Chondrocyte (in vitro differentiated cells): ENCODE measurements around the gene IRX5. TPM values are rescaled to one million over a fixed set of nuclear protein-coding genes. Genes with fewer than 3 reads are reported as not detected.

Experiments
- DNase-seq: peaks from one replicate; pipeline ENCODE4 v3.0.0; 2021; ENCODE audit warnings: mixed read lengths, low spot score
- H3K27ac Mint-ChIP-seq: one replicate; pipeline ENCODE4 v1.8.0; 2021; ENCODE audit warnings: mild to moderate bottlenecking, moderate library complexity, mixed read lengths; ENCODE audit not compliant: unreplicated experiment
- H3K27me3 Mint-ChIP-seq: 2 replicates; pipeline ENCODE4 v1.8.0; 2021; ENCODE audit warnings: low read depth, mixed read lengths
- H3K36me3 Mint-ChIP-seq: 2 replicates; pipeline ENCODE4 v1.8.0; 2021; ENCODE audit warnings: low read depth, mixed read lengths
- H3K4me1 Mint-ChIP-seq: 2 replicates; pipeline ENCODE4 v1.8.0; 2021; ENCODE audit warnings: low read depth, mild to moderate bottlenecking, mixed read lengths
- H3K4me3 Mint-ChIP-seq: one replicate; pipeline ENCODE4 v1.8.0; 2021; ENCODE audit warnings: mild to moderate bottlenecking, moderate library complexity, mixed read lengths; ENCODE audit not compliant: unreplicated experiment
- H3K9me3 Mint-ChIP-seq: 2 replicates; pipeline ENCODE4 v1.8.0; 2021; ENCODE audit warnings: low read depth, mixed read lengths
- CTCF ChIP-seq: fragments of 200-600 bp; sonication (generic); IDR thresholded peaks from 2 replicates; pipeline ENCODE4 v1.5.0; 2021; ENCODE audit warnings: antibody characterized with exemption, mild to moderate bottlenecking, moderate library complexity
- total RNA-seq: library from RNA; stranded (reverse); gene quantifications from 3 replicates; pipeline ENCODE4 v1.2.1, GENCODE V29; 2021

Gene IRX5
- total RNA-seq, 1 donor from 2014 or later: 1.0 TPM

DNA sequence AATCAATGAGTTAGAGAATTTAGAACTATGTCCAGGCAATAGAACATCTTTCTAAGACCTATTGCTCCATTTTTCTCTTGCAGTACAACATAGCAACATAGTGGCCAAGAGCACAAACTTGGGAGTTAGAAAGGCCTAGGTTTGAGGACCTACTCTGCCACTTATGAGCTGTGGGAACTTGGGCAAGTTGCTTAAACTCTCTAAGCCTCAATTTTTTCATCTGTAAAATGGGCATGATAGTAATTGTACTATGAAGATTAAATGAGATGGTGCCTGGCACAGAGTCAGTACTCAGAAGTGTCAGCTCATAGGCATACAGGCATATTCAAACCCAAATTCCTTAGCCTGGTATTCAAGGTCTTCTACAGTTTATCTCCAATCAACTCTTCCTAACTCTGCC lies 25.1 kb downstream of the IRX5 start:
- Mint-ChIP-seq H3K36me3 (no peaks in the 10 kb centered on the region), H3K27ac (no peak overlapping the region), H3K4me1 (no peaks in the 10 kb centered on the region), H3K4me3 (no peak overlapping the region), H3K27me3 (peaks cover 32% of the 10 kb centered on the region), H3K9me3 (no peaks in the 10 kb centered on the region)
- no peak for DNase-seq
- no peak for TF ChIP-seq CTCF

GRCh38 chr16:54957403-54958166 lies 26.9 kb downstream of the IRX5 start:
- Mint-ChIP-seq H3K9me3 (no peaks in the 10 kb centered on the region), H3K36me3 (no peaks in the 10 kb centered on the region), H3K4me1 (no peaks in the 10 kb centered on the region), H3K4me3 (no peak overlapping the region), H3K27me3 (peaks cover 22% of the 10 kb centered on the region), H3K27ac (no peak overlapping the region)
- TF ChIP-seq CTCF: peak; percentile 71
- DNase-seq: no peak

DNA sequence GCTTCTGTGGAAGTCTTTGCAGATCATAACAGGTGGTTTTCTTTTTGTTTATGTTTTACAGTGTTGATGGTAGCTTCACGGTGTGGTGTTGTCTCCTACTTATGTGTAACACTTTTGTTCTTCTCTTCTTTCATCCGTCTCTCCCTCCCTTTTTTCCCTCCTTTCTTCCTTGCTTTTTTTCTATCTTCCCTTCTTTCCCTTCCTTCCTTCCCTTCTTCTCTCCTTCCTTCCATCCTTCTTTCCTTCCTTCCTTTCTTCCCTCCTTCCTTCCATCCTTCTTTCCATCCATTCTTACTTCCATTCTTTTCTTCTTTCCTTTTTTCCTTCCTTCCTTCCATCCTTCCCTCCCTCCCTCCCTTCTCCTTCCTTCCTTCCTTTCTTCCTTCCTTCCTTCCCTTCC lies 31.4 kb downstream of the IRX5 start:
- H3K27me3 Mint-ChIP-seq: peaks cover 18% of the 10 kb centered on the region
- no peak overlapping the region for H3K27ac Mint-ChIP-seq
- TF ChIP-seq CTCF: no peak
- no peak for DNase-seq
- H3K4me1 Mint-ChIP-seq: no peaks in the 10 kb centered on the region
- no peaks in the 10 kb centered on the region for H3K36me3 Mint-ChIP-seq
- H3K4me3 Mint-ChIP-seq: no peak overlapping the region
- H3K9me3 Mint-ChIP-seq: no peaks in the 10 kb centered on the region

DNA sequence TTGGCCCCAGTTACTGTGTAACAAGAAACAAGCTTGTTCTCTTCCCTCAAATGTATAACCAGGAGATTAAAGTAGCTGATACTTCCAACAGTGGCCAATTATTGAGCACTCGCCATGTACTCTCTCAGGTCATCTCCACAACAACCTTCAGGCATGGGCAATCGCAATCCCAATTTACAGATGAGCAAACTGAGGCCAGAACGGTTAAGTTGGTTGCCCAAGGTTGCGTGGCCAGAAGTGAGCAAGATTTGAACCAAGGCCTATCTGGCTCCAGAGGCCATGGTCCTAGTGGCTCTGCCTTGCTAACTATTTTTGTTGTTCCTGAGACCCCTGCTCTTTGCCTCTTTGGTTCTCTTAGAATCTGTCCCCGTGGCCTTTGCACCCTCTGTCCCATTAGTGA lies 33.6 kb downstream of the IRX5 start:
- no peak for TF ChIP-seq CTCF
- H3K27me3 Mint-ChIP-seq: peaks cover 11% of the 10 kb centered on the region
- no peak overlapping the region for H3K4me3 Mint-ChIP-seq
- no peak for DNase-seq
- H3K27ac Mint-ChIP-seq: no peak overlapping the region
- H3K9me3 Mint-ChIP-seq: no peaks in the 10 kb centered on the region
- H3K4me1 Mint-ChIP-seq: no peaks in the 10 kb centered on the region
- no peaks in the 10 kb centered on the region for H3K36me3 Mint-ChIP-seq

DNA sequence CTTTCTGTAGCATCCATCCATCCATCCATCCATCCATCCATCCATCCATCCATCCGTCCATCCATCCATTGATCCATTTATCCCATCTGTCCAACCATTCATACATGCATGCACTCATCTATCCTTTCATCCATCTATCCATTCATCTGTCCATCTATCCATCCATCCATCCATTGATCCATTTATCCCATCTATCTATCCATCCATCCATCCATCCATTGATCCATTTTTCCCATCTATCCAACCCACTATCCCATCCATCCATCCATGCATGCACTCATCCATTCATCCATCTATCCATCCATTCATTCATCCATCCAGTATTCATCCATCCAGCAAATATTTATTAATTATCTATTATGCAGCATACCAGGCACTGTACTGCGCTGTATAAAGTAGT lies 34.8 kb downstream of the IRX5 start:
- H3K27me3 Mint-ChIP-seq: peaks cover 16% of the 10 kb centered on the region
- no peak overlapping the region for H3K27ac Mint-ChIP-seq
- H3K4me3 Mint-ChIP-seq: no peak overlapping the region
- no peaks in the 10 kb centered on the region for H3K36me3 Mint-ChIP-seq
- H3K4me1 Mint-ChIP-seq: no peaks in the 10 kb centered on the region
- no peak for TF ChIP-seq CTCF
- H3K9me3 Mint-ChIP-seq: no peaks in the 10 kb centered on the region
- no peak for DNase-seq
